Activated B cell treated with CpG ODN at 0.5 μM for 24 hours (primary cell): Measurements from ENCODE around the gene KRT14. TPM values are rescaled to one million over a fixed set of nuclear protein-coding genes. Genes with fewer than 3 reads are reported as not detected.
"Not testable (repeated sequence)": the region's sequence is repeated elsewhere in the genome, so short reads cannot be mapped to it uniquely, and the experiment has no call there.

Source experiments
- ATAC-seq: fragments of 200-7000 bp; cut with Tn5 transposase; one replicate; pipeline ENCODE4 v1.10.0; 2021; ENCODE audit warnings: low read depth, mild to moderate bottlenecking, moderate library complexity
- CTCF ChIA-PET: fragments of 350-600 bp; sonication (Branson Sonifier 250); formaldehyde crosslinking; loops from one replicate; lab custom pipeline; 2021; ENCODE audit warnings: antibody characterized with exemption; lab: Charles Lee
- POLR2A ChIA-PET: fragments of 350-600 bp; sonication (Branson Sonifier 250); formaldehyde crosslinking; loops from one replicate; lab custom pipeline; 2021; ENCODE audit warnings: antibody characterized with exemption; lab: Charles Lee
- DNase-seq: peaks from one replicate; pipeline ENCODE4 v3.0.0; 2022
- H3K27ac Mint-ChIP-seq: one replicate; pipeline ENCODE4 v1.8.0; 2020; ENCODE audit warnings: mixed read lengths
- H3K27me3 Mint-ChIP-seq: one replicate; pipeline ENCODE4 v1.8.0; 2021; ENCODE audit warnings: mixed read lengths
- H3K36me3 Mint-ChIP-seq: one replicate; pipeline ENCODE4 v1.8.0; 2021; ENCODE audit warnings: low read depth, mixed read lengths
- H3K4me1 Mint-ChIP-seq: one replicate; pipeline ENCODE4 v1.8.0; 2021; ENCODE audit warnings: mixed read lengths
- H3K4me3 Mint-ChIP-seq: one replicate; pipeline ENCODE4 v1.8.0; 2020; ENCODE audit warnings: mild to moderate bottlenecking, mixed read lengths
- H3K9me3 Mint-ChIP-seq: one replicate; pipeline ENCODE4 v1.8.0; 2020; ENCODE audit warnings: mixed read lengths
- intact Hi-C: fragments of 100-400 bp; cut with micrococcal nuclease; formaldehyde crosslinking; loops from one replicate; pipeline ENCODE4 v1.15.1; 2024
- total RNA-seq: library from RNA; stranded (reverse); gene quantifications from 2 replicates; pipeline ENCODE4 v1.2.3, GENCODE V29; 2022
- TF ChIP-seq, protein P1 (sequence below): fragments of 200-600 bp; IDR thresholded peaks from one replicate; pipeline ENCODE4 v1.8.0; 2022; ENCODE audit warnings: antibody characterized with exemption, mild to moderate bottlenecking

Gene KRT14
- total RNA-seq, 1 donor from 2014 or later: not detected

DNA sequence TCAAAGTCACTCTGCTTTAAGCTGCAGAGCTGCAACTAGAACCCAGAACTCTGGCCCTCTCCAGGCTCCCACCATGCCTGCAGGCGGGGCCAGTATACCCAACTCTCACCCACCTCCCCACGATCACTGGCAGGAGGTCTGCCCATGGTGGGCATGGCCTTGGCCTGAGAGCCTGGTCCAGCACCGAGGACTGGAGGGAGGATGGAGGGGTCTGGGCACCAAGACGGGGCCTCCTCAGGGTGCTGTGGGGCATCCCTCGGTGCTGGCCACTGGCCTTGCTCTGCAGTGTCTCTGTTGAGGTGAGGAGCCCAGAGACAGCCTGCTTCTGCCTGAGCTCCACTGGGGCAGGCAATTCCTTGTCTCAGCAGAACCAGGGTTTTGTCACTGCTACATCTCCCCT lies 27.4 kb upstream of the KRT14 start:
- Mint-ChIP-seq H3K9me3 (no peaks in the 10 kb centered on the region), H3K4me3 (no peak overlapping the region), H3K27ac (no peak overlapping the region), H3K4me1 (no peaks in the 10 kb centered on the region), H3K27me3 (peaks cover 15% of the 10 kb centered on the region), H3K36me3 (no peaks in the 10 kb centered on the region)
- DNase-seq (no peak), ATAC-seq (no peak)
- TF ChIP-seq, protein P1, sequence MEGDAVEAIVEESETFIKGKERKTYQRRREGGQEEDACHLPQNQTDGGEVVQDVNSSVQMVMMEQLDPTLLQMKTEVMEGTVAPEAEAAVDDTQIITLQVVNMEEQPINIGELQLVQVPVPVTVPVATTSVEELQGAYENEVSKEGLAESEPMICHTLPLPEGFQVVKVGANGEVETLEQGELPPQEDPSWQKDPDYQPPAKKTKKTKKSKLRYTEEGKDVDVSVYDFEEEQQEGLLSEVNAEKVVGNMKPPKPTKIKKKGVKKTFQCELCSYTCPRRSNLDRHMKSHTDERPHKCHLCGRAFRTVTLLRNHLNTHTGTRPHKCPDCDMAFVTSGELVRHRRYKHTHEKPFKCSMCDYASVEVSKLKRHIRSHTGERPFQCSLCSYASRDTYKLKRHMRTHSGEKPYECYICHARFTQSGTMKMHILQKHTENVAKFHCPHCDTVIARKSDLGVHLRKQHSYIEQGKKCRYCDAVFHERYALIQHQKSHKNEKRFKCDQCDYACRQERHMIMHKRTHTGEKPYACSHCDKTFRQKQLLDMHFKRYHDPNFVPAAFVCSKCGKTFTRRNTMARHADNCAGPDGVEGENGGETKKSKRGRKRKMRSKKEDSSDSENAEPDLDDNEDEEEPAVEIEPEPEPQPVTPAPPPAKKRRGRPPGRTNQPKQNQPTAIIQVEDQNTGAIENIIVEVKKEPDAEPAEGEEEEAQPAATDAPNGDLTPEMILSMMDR: no peak
- POLR2A ChIA-PET: no interaction called here
- intact Hi-C loops: no loop called here
- CTCF ChIA-PET: no interaction called here

DNA sequence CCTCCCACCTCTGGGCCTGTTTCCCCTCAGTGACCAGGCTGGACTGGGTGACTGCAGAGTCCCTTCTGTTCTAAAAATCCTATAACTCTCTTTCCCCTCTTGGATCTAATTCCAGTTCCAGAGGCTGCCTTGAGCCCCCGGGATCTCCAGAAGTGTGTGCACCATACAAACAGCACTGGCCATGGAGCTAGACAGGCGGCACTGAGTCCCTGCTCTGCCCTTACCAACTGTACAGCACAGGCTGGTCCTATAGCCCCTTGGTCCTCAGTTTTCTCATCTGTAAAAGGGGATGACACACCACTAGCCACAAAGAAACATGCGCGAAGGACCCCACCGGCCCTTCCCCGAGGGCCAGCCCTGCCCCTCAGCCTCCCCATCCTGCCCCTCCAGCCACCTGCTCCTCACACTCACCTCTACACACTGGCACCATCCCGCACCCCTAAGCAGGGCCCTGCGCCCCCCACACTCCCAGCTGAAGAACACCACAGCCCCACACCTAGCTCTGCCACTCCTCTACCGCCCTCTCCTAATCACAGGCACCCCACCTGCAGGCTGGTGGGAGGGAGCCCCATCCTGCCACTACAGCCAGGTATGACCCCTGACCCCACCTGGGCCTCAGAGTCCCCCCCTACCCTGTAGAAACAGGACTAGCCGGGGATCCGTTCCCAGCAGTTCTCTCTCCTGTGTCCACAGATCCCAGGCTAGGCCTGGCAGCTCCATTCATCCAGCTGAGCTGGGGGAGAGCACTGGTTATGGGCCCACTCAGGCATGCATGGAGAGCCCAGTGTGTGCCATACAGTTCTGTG lies 26.8 kb upstream of the KRT14 start:
- no peak for ATAC-seq
- intact Hi-C loops: no loop called here
- CTCF ChIA-PET: no interaction called here

DNA sequence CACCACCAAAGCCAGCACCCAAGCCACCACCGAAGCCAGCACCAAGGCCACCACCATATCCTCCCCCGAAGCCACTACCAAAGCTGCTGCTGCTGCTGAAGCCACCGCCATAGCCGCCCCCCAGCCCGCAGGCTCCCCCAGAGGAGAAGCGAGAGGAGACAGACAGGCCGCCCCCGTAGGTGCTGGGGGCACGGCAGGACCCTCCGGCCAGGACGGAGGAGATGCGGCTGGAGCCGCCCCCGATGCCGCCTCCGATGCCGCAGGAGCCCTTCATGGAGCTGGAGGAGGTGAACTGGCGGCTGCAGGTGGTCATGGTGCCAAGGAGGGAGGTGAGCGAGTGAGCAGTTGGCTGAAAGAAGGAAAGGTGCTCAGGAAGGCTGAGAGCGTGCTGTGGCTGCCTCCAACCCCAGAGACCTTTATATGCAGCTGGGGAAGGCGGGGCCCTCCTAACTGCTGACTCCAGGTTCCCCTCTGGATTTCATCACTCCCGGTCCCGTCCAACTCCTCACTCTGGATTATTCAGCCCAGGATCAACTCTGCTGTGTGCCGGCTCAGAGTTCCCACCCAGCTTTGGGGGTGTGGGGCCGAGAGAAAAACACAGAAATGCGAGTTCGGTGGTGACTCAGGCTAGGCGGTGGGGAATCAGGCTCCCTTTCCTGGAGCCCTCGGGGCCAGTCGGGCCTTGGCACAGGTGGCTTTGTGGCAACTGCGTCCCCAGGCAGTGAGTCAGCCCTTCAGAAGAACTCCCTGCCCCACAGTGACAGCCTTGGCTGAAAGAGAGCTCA lies 25.9 kb upstream of the KRT14 start, which contains the start of gene KRT16:
Gene KRT16, minus strand, starts transcription at position 392 of the 785 bp plus-strand sequence. Its CDS starts 79 bp downstream, at position 313.
- ATAC-seq, H3K4me1 Mint-ChIP-seq, H3K9me3 Mint-ChIP-seq, POLR2A ChIA-PET, DNase-seq, H3K4me3 Mint-ChIP-seq, H3K27ac Mint-ChIP-seq, CTCF ChIA-PET, H3K36me3 Mint-ChIP-seq, intact Hi-C loops: not testable (repeated sequence)
- H3K27me3 Mint-ChIP-seq: peaks cover 16% of the 10 kb centered on the region

More for the DNA sequence above, 26.8 kb upstream of the KRT14 start:
- Mint-ChIP-seq H3K27ac (no peak overlapping the region), H3K4me3 (no peak overlapping the region), H3K4me1 (no peaks in the 10 kb centered on the region), H3K27me3 (peaks cover 15% of the 10 kb centered on the region), H3K36me3 (no peaks in the 10 kb centered on the region), H3K9me3 (no peaks in the 10 kb centered on the region)
- POLR2A ChIA-PET: no interaction called here
- no peak for DNase-seq
- TF ChIP-seq, protein P1: no peak

DNA sequence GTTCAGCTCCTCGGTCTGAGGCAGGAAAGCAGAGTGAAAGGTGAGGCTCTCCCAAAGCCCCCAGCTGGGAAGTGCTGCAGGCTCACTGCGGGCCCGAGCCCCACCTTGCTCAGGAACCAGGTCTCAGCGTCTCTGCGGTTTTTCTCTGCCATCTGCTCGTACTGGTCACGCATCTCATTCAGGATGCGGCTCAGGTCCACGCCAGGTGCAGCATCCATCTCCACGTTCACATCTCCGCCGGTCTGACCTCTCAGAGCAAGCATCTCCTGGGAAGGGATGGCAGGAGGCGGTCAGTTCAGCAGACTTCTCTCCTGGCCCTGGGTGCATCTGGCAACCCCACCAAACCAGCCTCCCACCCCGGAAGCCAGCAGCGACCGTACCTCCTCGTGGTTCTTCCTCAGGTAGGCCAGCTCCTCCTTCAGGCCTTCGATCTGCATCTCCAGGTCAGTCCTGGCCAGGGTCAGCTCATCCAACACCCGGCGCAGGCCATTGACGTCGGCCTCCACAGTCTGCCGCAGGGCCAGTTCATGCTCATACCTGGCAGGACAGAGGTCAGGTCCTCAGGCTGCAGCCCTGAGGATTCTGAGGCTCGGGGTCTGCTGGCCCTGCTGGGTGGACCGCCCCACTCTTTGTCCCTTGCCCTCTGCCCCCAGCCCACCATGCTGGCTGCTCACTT lies 24.4 kb upstream of the KRT14 start:
- no peaks in the 10 kb centered on the region for H3K4me1 Mint-ChIP-seq
- POLR2A ChIA-PET: no interaction called here
- DNase-seq: no peak

DNA sequence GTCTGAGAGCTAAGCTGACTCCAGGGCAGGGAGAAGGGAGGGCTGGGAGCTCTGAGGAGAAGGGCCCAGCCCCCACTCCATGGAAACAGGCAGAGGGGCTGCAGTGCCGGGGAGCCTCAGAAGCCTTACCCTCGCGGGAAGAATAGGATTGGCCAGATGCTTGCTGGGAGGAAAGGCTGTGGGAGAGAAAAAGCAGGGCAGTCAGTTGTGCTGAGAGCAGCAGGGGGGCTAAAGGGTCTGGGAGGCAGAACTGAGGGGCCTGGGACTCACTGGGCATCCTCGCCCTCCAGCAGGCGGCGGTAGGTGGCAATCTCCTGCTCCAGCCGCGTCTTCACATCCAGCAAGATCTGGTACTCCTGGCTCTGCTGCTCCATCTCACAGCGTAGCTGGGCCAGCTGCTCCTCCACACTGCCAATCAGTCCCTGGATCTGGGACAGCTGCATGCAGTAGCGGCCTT lies 23.4 kb upstream of the KRT14 start:
- CTCF ChIA-PET: not testable (repeated sequence)

More for the DNA sequence above, 24.4 kb upstream of the KRT14 start:
- no peak for ATAC-seq
- Mint-ChIP-seq H3K36me3 (peaks cover 2% of the 10 kb centered on the region), H3K9me3 (peaks cover 11% of the 10 kb centered on the region), H3K4me3 (no peak overlapping the region), H3K27me3 (peaks cover 19% of the 10 kb centered on the region), H3K27ac (no peak overlapping the region)
- intact Hi-C loops: no loop called here
- TF ChIP-seq, protein P1: no peak
- CTCF ChIA-PET: no interaction called here

DNA sequence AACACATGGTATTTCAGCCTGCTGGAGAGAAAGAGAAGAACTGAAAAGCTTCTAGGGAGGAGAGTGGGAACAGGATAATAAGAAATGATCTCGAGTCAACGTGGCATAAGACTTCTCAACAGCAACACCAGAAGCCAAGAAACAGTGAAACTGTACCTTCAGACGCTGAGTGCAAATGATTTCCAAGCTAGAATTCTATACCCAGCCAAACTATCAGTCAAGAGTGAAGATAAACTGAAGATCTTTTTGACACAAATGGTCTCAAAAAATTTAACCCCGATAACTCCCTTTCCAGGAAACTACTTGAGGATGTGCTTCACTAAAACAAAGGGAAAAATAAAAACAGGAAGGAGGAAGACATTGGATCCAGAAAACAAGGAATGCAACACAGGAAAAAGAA lies 20.2 kb upstream of the KRT14 start:
- H3K36me3 Mint-ChIP-seq, H3K4me1 Mint-ChIP-seq, H3K4me3 Mint-ChIP-seq, CTCF ChIA-PET, H3K27ac Mint-ChIP-seq, intact Hi-C loops, POLR2A ChIA-PET, DNase-seq, ATAC-seq: not testable (repeated sequence)
- peaks cover 32% of the 10 kb centered on the region for H3K27me3 Mint-ChIP-seq
- peaks cover 16% of the 10 kb centered on the region for H3K9me3 Mint-ChIP-seq

More for the DNA sequence above, 23.4 kb upstream of the KRT14 start:
- H3K36me3 Mint-ChIP-seq, DNase-seq, intact Hi-C loops, H3K4me3 Mint-ChIP-seq, H3K27ac Mint-ChIP-seq, POLR2A ChIA-PET, H3K4me1 Mint-ChIP-seq, ATAC-seq: not testable (repeated sequence)
- H3K27me3 Mint-ChIP-seq: peaks cover 20% of the 10 kb centered on the region
- peaks cover 16% of the 10 kb centered on the region for H3K9me3 Mint-ChIP-seq
